ENCODE measurements around the gene LGR4. TPM values are rescaled to one million over a fixed set of nuclear protein-coding genes. Genes with fewer than 3 reads are reported as not detected.

Gene LGR4
- total RNA-seq, 1 experiment from 2014 or later, result 7.1 TPM

DNA sequence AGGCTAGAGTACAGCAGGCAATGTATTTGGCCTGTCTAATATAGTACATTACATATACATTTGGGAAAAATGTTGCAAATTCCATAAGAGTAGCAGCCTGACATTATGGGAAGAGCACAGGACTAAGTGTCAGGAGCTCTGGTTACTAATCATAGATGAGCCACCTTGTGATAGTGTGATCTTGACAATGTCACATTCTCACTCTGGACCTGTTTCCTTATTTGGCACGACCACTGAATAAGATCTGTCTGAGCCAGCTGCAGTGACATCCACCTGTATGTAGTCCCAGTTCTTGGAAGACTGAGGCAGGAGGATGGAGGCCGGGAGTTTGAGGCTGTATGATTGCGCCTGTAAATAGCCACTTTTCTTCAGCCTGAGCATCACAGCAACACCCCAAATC lies 39.6 kb upstream of the LGR4 start:
- intact Hi-C loops (cut with micrococcal nuclease), result no loop called here

DNA sequence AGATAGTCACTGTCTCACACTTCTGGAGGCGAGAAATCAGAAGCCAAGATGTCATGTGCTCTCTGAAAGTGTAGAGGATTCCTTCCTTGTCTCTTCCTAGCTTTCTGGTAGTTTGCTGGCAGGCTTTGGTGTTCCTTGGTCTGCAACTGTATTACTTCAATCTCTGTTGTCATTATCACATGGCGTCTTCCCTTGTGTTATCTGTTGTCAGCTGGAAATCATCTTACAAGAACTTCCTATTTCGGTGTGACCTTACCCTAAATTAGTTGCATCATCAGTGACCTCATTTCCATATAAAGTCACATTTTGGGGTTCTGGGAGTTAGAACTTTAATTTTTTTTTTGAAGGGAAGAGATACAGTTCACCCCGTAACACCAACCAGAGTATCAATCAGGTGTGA lies 37.3 kb upstream of the LGR4 start:
- Histone ChIP-seq H3K79me2 (ENCODE audit: insufficient read depth, low read length) (peaks cover 32% of the 10 kb centered on the region), H3K27me3 (ENCODE audit: insufficient read depth, low read length) (no peaks in the 10 kb centered on the region), H3K36me3 (ENCODE audit: control insufficient read depth in 1 of 2, insufficient read depth in 2 of 2, low read length in 2 of 2) (no peaks in the 10 kb centered on the region), H3K9me3 (ENCODE audit: control insufficient read depth in 1 of 2, insufficient read depth in 1 of 2, low read depth in 1 of 2, low read length in 2 of 2) (no peaks in the 10 kb centered on the region), H2AFZ (ENCODE audit: low read depth, low read length, poor library complexity, severe bottlenecking) (no peak overlapping the region), H3K4me3 (replicated peaks in 1 of 2; ENCODE audit: low read depth in 1 of 2, low read length in 2 of 2) (no peak overlapping the region), H3K4me2 (ENCODE audit: low read length) (no peak overlapping the region), H3K9ac (ENCODE audit: low read length) (no peak overlapping the region), H3K27ac (ENCODE audit: low read depth, low read length) (no peak overlapping the region), H3K9me2 (ENCODE audit: insufficient read depth) (no peaks in the 10 kb centered on the region), H4K20me1 (ENCODE audit: insufficient read depth) (no peaks in the 10 kb centered on the region), H3K4me1 (ENCODE audit: control insufficient read depth in 1 of 2, insufficient read depth in 2 of 2, low read length in 2 of 2) (peaks cover 5 to 16% of the 10 kb centered on the region in 2 experiments; a peak in 3 of 4 replicates)
- no peak for DNase-seq (ENCODE audit: low read depth, low spot score)
- POLR2A ChIA-PET, result no interaction called here
- intact Hi-C loops (cut with micrococcal nuclease), result loop anchor here (5.0 kb wide), 1 partner anchor 1822 kb away; no protein-coding TSS in a partner anchor
- TF ChIP-seq CBX3 (IDR thresholded peaks at IDR 0.05; ENCODE audit: low read depth) (no peak), ZNF274 (IDR thresholded peaks at IDR 0.05; ENCODE audit: low read depth, low read length) (no peak), ZFX (IDR thresholded peaks at IDR 0.05) (no peak), EZH2phosphoT487 (IDR thresholded peaks at IDR 0.05; ENCODE audit: borderline replicate concordance) (no peak), SRF (IDR thresholded peaks at IDR 0.05; ENCODE audit: low read depth) (no peak), JUND (IDR thresholded peaks at IDR 0.05) (no peak), TCF7L2 (IDR thresholded peaks at IDR 0.05; ENCODE audit: borderline replicate concordance, extremely low read depth, insufficient read depth, insufficient read length) (no peak)
- TF ChIP-seq, protein P1, sequence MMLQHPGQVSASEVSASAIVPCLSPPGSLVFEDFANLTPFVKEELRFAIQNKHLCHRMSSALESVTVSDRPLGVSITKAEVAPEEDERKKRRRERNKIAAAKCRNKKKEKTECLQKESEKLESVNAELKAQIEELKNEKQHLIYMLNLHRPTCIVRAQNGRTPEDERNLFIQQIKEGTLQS (IDR thresholded peaks at IDR 0.05), result no peak
- TF ChIP-seq, protein P2, sequence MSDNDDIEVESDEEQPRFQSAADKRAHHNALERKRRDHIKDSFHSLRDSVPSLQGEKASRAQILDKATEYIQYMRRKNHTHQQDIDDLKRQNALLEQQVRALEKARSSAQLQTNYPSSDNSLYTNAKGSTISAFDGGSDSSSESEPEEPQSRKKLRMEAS (IDR thresholded peaks at IDR 0.05), result no peak
- TF ChIP-seq, protein P3, sequence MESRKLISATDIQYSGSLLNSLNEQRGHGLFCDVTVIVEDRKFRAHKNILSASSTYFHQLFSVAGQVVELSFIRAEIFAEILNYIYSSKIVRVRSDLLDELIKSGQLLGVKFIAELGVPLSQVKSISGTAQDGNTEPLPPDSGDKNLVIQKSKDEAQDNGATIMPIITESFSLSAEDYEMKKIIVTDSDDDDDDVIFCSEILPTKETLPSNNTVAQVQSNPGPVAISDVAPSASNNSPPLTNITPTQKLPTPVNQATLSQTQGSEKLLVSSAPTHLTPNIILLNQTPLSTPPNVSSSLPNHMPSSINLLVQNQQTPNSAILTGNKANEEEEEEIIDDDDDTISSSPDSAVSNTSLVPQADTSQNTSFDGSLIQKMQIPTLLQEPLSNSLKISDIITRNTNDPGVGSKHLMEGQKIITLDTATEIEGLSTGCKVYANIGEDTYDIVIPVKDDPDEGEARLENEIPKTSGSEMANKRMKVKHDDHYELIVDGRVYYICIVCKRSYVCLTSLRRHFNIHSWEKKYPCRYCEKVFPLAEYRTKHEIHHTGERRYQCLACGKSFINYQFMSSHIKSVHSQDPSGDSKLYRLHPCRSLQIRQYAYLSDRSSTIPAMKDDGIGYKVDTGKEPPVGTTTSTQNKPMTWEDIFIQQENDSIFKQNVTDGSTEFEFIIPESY (IDR thresholded peaks at IDR 0.05; ENCODE audit: extremely low read depth, insufficient replicate concordance, low read length), result no peak
- CTCF ChIA-PET, result no interaction called here
- no peak for ATAC-seq
- RAD21 ChIA-PET (ENCODE audit: low non-redundant PET in 1 of 2, low total read pairs in 2 of 2, uncharacterized antibody in 2 of 2, unreplicated experiment in 2 of 2), result no interaction called here
- BruUV-seq (replicated peaks), result no TSS peak

More for the DNA sequence above, 39.6 kb upstream of the LGR4 start:
- DNase-seq (ENCODE audit: low read depth, low spot score), result no peak
- Histone ChIP-seq H3K27me3 (ENCODE audit: insufficient read depth, low read length) (no peaks in the 10 kb centered on the region), H3K4me3 (replicated peaks in 1 of 2; ENCODE audit: low read depth in 1 of 2, low read length in 2 of 2) (no peak overlapping the region), H4K20me1 (ENCODE audit: insufficient read depth) (no peaks in the 10 kb centered on the region), H3K9me3 (ENCODE audit: control insufficient read depth in 1 of 2, insufficient read depth in 1 of 2, low read depth in 1 of 2, low read length in 2 of 2) (no peaks in the 10 kb centered on the region), H3K9me2 (ENCODE audit: insufficient read depth) (no peaks in the 10 kb centered on the region), H3K9ac (ENCODE audit: low read length) (no peak overlapping the region), H3K79me2 (ENCODE audit: insufficient read depth, low read length) (peaks cover 11% of the 10 kb centered on the region), H3K4me2 (ENCODE audit: low read length) (no peak overlapping the region), H3K4me1 (ENCODE audit: control insufficient read depth in 1 of 2, insufficient read depth in 2 of 2, low read length in 2 of 2) (peaks cover 5 to 7% of the 10 kb centered on the region in 2 experiments; a peak in 2 of 4 replicates), H2AFZ (ENCODE audit: low read depth, low read length, poor library complexity, severe bottlenecking) (no peak overlapping the region), H3K27ac (ENCODE audit: low read depth, low read length) (no peak overlapping the region), H3K36me3 (ENCODE audit: control insufficient read depth in 1 of 2, insufficient read depth in 2 of 2, low read length in 2 of 2) (no peaks in the 10 kb centered on the region)
- TF ChIP-seq, protein P4, sequence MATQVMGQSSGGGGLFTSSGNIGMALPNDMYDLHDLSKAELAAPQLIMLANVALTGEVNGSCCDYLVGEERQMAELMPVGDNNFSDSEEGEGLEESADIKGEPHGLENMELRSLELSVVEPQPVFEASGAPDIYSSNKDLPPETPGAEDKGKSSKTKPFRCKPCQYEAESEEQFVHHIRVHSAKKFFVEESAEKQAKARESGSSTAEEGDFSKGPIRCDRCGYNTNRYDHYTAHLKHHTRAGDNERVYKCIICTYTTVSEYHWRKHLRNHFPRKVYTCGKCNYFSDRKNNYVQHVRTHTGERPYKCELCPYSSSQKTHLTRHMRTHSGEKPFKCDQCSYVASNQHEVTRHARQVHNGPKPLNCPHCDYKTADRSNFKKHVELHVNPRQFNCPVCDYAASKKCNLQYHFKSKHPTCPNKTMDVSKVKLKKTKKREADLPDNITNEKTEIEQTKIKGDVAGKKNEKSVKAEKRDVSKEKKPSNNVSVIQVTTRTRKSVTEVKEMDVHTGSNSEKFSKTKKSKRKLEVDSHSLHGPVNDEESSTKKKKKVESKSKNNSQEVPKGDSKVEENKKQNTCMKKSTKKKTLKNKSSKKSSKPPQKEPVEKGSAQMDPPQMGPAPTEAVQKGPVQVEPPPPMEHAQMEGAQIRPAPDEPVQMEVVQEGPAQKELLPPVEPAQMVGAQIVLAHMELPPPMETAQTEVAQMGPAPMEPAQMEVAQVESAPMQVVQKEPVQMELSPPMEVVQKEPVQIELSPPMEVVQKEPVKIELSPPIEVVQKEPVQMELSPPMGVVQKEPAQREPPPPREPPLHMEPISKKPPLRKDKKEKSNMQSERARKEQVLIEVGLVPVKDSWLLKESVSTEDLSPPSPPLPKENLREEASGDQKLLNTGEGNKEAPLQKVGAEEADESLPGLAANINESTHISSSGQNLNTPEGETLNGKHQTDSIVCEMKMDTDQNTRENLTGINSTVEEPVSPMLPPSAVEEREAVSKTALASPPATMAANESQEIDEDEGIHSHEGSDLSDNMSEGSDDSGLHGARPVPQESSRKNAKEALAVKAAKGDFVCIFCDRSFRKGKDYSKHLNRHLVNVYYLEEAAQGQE (IDR thresholded peaks at IDR 0.05; ENCODE audit: low read depth), result no peak
- TF ChIP-seq YY1 (IDR thresholded peaks at IDR 0.05; ENCODE audit: extremely low read depth, insufficient replicate concordance, low read depth, low read length), result no peak
- ChIA-PET RAD21 (ENCODE audit: low non-redundant PET in 1 of 2, low total read pairs in 2 of 2, uncharacterized antibody in 2 of 2, unreplicated experiment in 2 of 2) (no interaction called here), POLR2A (no interaction called here), CTCF (interaction anchor here (1.3 kb wide), 1 partner anchor 16 kb away, joined by 5 read pairs; no protein-coding TSS in a partner anchor)
- BruUV-seq (replicated peaks), result no TSS peak
- no peak for ATAC-seq
